ES-I3 (cell line): Measurements from ENCODE around the gene CCNY.
A peak's percentile ranks its signal among the peaks of the same experiment; 100 is the strongest.

Experiments
- H3K36me3 ChIP-seq: 2 replicates; pipeline ENCODE4 v1.6.1; 2013; ENCODE audit warnings: mild to moderate bottlenecking, low read length, control low read depth, moderate library complexity; ENCODE audit not compliant: insufficient read depth
- H3K4me1 ChIP-seq: 2 replicates; pipeline ENCODE4 v1.6.1; 2013; ENCODE audit warnings: mild to moderate bottlenecking, control low read depth, low read length; ENCODE audit not compliant: insufficient read depth
- H3K9ac ChIP-seq: 2 replicates; pipeline ENCODE4 v1.6.1; 2013; ENCODE audit warnings: low read depth, mild to moderate bottlenecking, low read length, moderate library complexity
- H3K9me3 ChIP-seq: 2 replicates; pipeline ENCODE4 v1.6.1; 2013; ENCODE audit warnings: mild to moderate bottlenecking, low read length, moderate library complexity; ENCODE audit not compliant: control insufficient read depth, insufficient read depth

CCNY gene

GRCh38 chr10:35453855-35454532 is 117.7 kb downstream of the CCNY start:
- Histone ChIP-seq H3K4me1 (peaks cover 29% of the 10 kb centered on the region), H3K9me3 (no peaks in the 10 kb centered on the region), H3K9ac (no peak overlapping the region), H3K36me3 (no peaks in the 10 kb centered on the region)

GRCh38 chr10:35456153-35456720 is 119.9 kb downstream of the CCNY start:
- H3K9ac ChIP-seq: no peak overlapping the region
- no peaks in the 10 kb centered on the region for H3K36me3 ChIP-seq
- H3K4me1 ChIP-seq: peaks cover 21% of the 10 kb centered on the region
- no peaks in the 10 kb centered on the region for H3K9me3 ChIP-seq

- no peak overlapping the region for H3K9ac ChIP-seq
- H3K36me3 ChIP-seq: no peaks in the 10 kb centered on the region
- H3K4me1 ChIP-seq: peaks cover 21% of the 10 kb centered on the region
- H3K9me3 ChIP-seq: no peaks in the 10 kb centered on the region
These were observed 120.5 kb downstream of the CCNY start for GRCh38 chr10:35456784-35457183.

GRCh38 chr10:35458500-35459448 is 122.5 kb downstream of the CCNY start:
- Histone ChIP-seq H3K9ac (no peak overlapping the region), H3K36me3 (no peaks in the 10 kb centered on the region), H3K4me1 (peaks cover 34% of the 10 kb centered on the region), H3K9me3 (no peaks in the 10 kb centered on the region)

- Histone ChIP-seq H3K36me3 (no peaks in the 10 kb centered on the region), H3K9ac (no peak overlapping the region), H3K9me3 (no peaks in the 10 kb centered on the region), H3K4me1 (peaks cover 36% of the 10 kb centered on the region)
These were observed 123.1 kb downstream of the CCNY start for GRCh38 chr10:35459449-35459847.

GRCh38 chr10:35460852-35461460 is 124.6 kb downstream of the CCNY start:
- Histone ChIP-seq H3K36me3 (no peaks in the 10 kb centered on the region), H3K9ac (no peak overlapping the region), H3K4me1 (peaks cover 39% of the 10 kb centered on the region), H3K9me3 (no peaks in the 10 kb centered on the region)

- Histone ChIP-seq H3K36me3 (no peaks in the 10 kb centered on the region), H3K4me1 (peaks cover 48% of the 10 kb centered on the region), H3K9ac (no peak overlapping the region), H3K9me3 (no peaks in the 10 kb centered on the region)
These were observed 126.2 kb downstream of the CCNY start for GRCh38 chr10:35462491-35462934.

GRCh38 chr10:35463105-35463867 is 127.0 kb downstream of the CCNY start:
- no peaks in the 10 kb centered on the region for H3K9me3 ChIP-seq
- H3K4me1 ChIP-seq: peaks cover 48% of the 10 kb centered on the region
- no peaks in the 10 kb centered on the region for H3K36me3 ChIP-seq
- H3K9ac ChIP-seq: no peak overlapping the region

GRCh38 chr10:35463878-35464277 is 127.6 kb downstream of the CCNY start:
- no peak overlapping the region for H3K9ac ChIP-seq
- H3K4me1 ChIP-seq: peaks cover 43% of the 10 kb centered on the region
- H3K36me3 ChIP-seq: no peaks in the 10 kb centered on the region
- no peaks in the 10 kb centered on the region for H3K9me3 ChIP-seq

- peak overlapping the region; percentile 32; the same call in 1 of the 2 replicates for H3K9ac ChIP-seq
- H3K36me3 ChIP-seq: no peaks in the 10 kb centered on the region
- peaks cover 43% of the 10 kb centered on the region for H3K4me1 ChIP-seq
- H3K9me3 ChIP-seq: no peaks in the 10 kb centered on the region
These were observed 128.6 kb downstream of the CCNY start for GRCh38 chr10:35464825-35465456.

GRCh38 chr10:35465673-35466072 is 129.4 kb downstream of the CCNY start:
- H3K36me3 ChIP-seq: no peaks in the 10 kb centered on the region
- no peak overlapping the region; the same call in 1 of the 2 replicates for H3K9ac ChIP-seq
- H3K9me3 ChIP-seq: no peaks in the 10 kb centered on the region
- peaks cover 47% of the 10 kb centered on the region for H3K4me1 ChIP-seq

- peaks cover 51% of the 10 kb centered on the region for H3K4me1 ChIP-seq
- H3K9ac ChIP-seq: no peak overlapping the region
- no peaks in the 10 kb centered on the region for H3K9me3 ChIP-seq
- no peaks in the 10 kb centered on the region for H3K36me3 ChIP-seq
These were observed 129.9 kb downstream of the CCNY start for GRCh38 chr10:35466170-35466569.

- Histone ChIP-seq H3K36me3 (no peaks in the 10 kb centered on the region), H3K9ac (no peak overlapping the region), H3K9me3 (no peaks in the 10 kb centered on the region), H3K4me1 (peaks cover 54% of the 10 kb centered on the region)
These were observed 130.4 kb downstream of the CCNY start for GRCh38 chr10:35466661-35467060.
